HG03521 (cell line): Measurements from ENCODE around the gene PLBD1.
A peak's percentile ranks its signal among the peaks of the same experiment; 100 is the strongest.

ENCODE experiments used
- ATAC-seq: cut with Tn5 transposase; IDR thresholded peaks from one replicate; pipeline ENCODE4 v1.9.1; 2021; ENCODE audit warnings: mild to moderate bottlenecking, moderate library complexity; ENCODE audit not compliant: unreplicated experiment

The PLBD1 gene

DNA sequence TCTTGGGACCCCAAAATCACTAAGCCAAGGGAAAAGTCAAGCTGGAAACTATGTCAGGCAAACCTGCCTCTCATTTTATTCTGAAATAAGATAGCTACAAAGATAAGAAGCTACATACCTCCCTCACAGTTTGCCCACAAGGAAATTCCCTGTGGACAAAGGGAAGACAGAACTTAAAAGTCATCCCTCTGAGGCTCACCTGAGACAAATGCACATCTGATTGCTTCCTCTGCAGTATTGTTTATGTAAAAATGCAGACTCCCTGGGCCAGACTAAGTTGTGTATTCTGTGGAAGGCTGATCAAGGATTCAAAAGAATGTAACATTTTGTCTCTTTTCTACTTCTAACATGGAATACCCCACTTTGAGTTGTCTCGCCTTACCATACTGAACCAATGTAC lies 2.5 kb upstream of the PLBD1 start:
- ATAC-seq = no peak

DNA sequence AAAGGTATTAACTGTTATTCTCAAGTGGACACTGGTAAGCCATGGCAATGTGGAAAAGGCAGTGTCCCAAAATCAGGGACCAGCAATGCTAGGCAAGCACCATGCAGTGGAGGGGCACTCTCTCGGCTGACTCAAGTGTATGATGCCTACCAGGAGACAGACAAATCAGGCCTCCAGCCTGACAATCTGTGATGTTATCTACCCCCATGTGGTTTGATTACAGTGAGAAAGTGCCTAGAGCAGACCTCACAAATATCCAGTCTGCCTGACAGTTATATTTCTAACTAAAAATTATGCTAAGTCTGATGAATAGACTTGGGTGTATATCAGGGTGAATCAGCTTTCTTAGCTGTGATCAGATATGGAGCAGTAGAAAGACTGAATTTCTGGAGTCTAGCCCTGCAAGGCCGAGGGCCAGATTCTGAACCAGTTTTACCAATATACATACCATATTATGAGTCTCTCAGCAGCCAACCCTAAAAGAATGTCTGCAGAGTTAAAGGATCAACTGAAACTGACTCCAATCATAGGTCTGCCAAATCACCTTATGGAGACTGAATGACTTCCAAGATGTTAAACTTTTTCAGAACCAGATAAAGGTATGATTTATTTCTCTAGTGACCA lies 3.2 kb downstream of the PLBD1 start:
- no peak for ATAC-seq

DNA sequence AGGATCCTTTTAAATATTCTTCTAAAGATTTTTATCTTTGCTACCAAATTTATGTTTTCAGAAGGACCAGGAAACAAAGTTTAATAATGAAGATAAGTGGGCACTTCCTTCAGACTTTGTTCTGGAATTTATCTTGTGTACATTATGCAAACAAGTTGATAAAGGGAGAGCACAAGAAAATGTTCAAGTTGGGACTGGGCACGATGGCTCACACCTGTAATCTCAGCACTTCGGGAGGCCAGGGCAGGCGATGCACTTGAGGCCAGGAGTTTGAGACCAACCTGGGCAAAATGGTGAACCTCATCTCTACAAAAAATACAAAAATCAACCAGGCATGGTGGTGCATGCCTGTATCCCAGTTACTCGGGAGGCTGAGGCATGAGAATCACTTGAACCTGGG lies 4.6 kb downstream of the PLBD1 start:
- ATAC-seq = no peak

DNA sequence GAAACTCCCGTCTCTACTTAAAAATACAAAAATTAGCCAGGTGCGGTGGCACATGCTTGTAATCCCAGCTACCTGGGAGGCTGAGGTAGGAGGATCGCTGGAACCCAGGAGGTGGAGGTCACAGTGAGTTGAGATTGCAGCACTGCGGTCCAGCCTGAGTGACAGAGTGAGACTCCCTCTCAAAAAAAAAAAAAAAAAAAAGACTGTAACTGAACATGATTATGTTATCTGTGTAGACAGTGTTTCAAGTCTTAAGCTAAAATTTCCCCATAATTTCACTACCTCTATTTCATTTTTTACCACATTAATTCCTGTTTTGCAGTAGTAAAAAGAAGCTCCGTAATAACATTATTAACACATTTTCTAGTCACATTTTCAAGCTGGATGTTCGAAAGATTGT lies 5.4 kb downstream of the PLBD1 start:
- ATAC-seq = no peak

DNA sequence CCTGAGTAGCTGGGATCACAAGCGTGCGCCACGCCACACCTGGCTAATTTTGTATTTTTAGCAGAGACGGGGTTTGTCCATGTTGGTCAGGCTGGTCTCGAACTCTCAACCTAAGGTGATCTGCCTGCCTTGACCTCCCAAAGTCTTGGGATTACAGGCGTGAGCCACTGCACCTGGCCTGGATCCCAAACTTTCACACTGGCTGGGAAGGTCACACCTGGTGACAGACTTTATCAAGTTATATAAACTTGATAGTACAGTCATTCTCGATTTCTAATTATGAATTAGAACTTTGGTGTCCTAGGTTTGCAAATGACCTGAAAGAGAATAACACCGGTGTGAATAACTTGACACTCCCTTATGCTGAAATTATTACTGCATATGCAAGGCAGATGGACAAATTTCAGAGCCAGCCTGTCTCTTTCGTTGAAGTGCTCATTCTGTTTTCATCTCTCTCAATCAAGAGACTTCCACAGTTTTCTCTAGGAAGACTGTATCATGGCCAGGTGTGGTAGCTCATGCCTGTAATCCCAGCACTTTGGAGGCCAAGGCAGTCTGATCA lies 5.9 kb downstream of the PLBD1 start:
- ATAC-seq = no peak

DNA sequence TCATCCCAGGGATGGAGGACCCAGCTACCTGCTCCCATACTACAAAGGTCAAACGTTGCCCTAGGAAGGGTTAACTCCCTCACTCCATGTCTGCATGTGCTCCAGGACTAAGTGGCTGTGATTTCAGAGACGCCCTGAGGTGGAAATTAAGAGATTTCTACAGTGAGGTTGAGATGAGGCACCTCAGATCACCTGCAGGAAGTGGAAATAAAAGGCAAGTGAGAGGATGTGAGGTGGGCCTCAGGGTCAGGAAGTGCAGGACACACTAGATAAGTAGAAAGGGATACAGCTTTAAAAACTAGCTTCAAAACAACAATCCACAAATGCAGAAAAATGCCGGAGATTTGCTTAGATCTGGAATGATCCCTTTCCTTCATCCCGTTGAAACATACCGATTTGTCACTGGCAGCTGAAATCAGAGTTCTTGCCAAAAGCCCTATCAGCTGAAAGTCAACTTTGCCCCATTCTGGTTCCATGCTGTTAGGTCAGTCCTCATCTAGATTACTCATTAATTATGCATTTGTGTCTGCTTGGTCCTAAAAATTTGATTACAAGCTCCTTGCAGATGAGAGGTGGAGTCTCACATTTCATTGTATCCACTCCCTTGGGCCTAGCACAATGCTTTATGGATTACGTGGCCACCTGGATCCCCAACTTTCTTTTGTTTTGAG lies 6.6 kb downstream of the PLBD1 start:
- ATAC-seq = no peak

DNA sequence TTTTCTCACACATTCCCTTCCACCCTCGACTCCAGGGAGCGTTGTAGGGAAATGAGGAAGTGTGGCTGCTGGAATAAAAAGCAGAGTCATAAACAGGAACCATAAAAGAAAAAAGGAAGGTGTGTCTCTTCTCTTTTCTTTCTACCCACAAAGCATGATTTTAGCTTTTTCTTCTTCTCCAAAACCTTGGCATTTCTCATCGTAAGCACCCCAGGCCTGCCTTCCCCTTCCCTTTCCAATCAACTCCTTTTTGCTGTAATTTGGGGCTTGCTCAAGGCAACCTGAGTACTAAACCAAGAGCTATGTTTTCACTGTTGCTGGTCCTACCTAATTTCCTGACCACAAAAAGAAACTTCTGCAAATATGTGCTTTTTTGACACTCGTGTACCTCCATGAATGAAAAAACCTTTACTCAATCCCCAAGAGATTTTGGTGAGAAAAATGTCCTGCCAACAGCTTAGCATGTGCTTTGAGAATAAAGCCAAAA lies 9.2 kb downstream of the PLBD1 start:
- ATAC-seq = no peak

DNA sequence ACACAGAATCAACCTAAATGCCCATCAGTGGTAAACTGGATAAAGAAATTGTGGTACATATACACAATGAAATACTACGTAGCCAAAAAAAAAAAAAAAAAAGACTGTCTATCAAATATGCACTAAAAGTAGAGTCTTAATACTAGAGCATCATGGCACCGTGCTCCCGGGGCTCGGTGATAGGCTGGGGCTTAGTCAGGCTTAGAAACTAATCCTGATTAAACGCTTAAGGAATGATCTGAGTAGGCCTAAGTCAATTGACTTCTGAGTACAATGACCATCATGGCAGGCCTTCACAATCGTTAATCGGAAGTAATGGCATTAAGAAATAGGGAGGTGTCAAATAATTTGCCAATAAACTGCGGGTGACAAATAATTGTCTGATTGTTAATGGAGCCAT lies 9.7 kb downstream of the PLBD1 start:
- ATAC-seq = no peak

DNA sequence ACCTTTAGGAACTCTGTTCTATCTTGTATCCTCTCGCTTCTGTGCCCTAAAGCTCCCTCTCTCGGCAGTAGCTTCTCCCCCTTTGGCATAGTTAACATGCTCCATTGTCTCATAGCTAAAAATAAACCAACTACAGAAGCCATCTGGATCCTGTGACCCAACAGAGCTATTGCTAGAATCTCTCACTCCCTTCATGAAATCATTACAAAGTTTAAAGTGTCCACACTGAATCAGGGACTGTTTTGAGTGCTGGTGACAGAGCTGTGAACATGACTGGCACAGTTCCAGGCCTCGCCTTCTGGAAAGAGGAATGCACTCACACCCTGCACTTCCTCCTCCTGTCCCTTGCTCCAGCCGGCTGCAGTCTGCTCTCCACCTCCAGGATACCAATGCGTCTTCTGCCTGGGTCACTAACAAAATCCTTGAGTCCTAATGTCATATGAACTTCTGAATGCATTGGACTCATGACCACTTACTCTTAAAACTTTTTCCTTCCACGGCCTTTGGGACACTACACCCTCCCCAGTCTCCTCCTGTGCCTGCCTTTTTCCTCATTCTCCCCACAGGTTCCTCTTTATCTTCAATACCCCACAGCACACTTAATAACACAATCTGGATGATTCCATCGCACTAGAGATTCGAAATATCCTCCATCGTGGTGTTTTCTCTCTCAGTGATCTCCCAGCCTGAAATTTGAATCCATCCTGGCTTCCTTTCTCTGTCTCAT lies 13.2 kb downstream of the PLBD1 start:
- ATAC-seq = no peak

DNA sequence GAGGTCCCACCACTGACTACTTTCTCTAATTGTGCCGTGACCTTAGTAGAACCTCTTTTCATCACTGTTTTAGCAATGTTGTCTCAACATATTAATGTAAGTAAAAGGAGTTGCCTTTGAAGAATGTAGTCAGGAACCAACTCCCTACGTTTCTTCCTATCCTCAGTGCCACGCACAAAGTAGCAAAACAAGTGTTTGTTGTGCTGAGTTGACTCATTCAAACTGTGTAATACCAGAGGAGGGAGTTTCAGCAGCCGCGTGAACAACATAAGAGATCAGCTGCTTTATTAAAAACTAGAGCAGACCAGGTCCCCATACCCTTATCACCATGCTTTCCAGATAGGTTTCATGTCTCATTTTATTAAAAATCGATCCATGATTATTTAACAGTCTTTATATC lies 19.1 kb downstream of the PLBD1 start:
- ATAC-seq = no peak

DNA sequence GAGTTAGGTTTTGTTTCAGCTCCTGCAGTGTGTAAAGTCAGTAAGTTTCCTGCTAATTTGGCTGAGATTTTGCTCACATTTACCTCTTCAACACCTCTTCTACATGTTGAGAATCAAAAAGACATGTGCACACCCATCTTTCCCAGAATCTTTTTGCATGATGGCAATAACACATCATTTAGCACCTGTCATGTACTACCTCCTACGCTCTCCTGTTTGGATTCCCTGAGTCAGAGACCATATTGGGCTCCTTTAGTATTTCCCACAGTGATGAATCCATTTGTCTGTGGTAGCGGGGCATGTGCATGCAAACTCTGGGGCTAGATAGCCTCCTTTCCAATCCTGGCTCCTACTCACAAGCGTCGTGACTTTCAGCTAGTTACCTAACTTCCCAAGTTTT lies 20.1 kb downstream of the PLBD1 start:
- no peak for ATAC-seq

DNA sequence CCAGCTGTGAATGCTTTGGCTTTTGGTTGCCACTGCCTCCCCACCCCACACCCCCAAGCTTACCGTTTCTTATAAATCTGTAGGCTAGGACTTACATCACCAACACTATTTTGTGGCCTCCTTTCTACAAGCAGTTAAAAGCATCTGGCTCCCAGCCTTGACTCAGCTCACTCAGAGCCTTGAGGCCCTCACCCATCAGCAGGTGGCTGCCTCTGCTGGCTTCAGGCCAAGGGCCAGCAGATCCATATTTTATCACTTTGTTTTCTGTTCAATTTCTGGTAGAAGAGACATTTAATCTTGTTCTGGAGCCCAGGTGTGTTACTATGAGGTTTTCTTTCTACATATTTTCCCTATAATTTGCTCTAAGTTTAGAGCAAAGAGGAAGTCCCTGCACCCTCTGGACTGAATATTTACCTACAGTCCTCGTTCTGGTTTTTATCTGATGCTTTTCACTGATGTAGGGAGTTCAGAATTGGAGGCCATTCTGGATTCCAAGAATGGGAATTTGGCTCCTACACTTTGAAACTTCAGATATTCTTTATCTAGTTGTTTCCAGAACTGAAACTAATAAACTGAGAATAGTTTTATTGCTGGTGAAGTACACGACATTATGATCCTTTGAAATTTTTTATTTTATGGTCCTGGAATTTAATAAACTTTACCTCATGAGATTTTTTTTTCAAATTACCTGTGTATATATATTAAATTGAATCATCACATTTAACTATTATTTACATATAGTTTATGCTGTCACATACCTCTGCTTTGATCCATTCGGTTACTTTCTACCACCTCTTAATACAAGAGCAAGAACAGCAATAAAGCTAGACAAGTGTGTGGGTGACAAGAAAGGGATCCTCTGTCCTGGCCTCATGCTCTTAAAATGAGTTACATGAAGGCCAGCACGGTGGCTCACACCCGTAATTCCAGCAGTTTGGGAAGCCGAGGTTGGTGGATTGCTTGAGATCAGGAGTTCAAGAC lies 22.2 kb downstream of the PLBD1 start:
- ATAC-seq = no peak

DNA sequence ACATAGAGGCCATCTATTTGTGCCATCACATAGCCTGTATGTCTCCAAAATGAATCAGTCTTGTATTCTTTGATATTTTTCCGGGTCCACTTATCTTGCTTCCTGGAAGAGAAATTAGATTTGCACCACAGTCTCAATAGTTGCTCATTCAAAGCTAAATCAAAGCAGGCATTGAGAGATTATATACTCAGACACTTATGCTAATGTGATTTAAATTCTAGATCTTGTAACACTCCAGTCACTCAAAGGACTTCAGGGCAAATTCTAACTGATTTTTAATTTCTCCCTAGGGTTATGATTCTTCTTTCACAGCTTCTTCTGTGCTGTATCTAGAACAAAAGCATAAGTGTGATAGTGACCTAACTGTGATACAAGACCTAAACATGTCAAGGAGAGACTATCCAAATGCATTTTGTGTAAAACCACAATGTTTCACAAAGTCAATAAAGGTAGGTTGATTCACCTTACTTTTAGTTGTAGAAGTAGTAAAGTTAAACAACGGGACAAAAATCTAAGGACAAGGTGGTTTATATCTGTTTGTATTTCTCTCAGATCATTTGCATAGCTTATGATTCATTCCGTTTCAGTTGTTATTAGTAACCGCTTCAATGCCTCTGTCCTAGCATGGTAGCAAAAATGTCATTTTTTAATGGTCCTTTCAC lies 26.8 kb downstream of the PLBD1 start:
- peak; percentile 87 for ATAC-seq

DNA sequence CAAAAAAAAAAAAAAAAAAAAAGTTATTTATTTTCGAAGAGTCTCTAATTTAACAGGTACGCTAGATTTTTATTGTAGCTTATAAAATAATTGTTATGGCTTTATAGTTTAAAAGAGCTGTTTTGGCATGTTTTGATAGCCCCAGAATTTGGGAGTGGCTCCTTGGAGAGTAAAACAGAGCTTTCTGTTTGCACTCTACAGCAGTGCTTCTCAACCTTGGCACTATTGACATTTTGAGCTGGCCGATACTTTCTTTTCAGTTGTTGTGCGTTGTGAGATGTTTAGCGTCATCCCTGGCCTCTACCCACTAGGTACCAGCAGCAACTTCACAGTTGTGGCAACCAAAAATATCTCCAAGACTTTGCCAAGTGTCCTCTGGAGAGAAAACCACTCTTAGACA lies 30.6 kb downstream of the PLBD1 start:
- no peak for ATAC-seq

DNA sequence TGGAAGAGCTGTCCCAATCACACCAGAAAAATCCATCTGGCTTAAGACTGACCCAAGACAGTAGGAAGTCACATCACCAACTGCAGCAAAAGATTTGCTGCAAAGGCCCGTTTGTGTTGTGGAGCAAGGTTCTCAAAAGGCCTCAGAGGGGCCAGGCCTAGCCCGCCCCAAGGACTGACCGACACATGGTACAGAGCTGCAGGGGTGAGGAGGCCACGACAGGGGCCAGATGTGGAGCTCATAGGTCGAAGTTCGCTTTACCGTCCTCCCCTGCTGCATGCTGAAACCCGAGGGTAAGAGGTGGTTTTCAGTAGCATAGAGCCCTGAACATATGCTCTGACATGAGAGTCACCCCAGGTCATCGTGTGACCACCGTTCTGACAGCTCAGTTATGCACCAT lies 35.5 kb downstream of the PLBD1 start:
- ATAC-seq = no peak

DNA sequence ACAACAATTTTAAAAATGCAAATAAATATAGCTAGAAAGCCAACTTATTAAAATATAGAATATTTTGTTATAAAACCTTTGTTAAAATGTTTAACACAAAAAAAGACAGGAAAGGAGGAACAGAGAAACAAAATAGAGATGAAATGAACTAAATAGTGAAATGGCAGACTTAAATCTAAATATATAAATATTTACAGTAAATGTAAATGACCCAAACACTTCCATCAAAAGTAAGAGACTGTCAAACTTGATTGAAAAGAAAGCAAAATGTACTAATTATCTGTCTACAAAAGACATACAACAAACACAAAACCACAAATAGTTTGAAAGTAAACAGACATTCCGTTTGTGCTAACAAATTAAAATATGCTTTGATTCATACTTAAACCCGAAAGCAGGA lies 41.7 kb downstream of the PLBD1 start:
- ATAC-seq = no peak

DNA sequence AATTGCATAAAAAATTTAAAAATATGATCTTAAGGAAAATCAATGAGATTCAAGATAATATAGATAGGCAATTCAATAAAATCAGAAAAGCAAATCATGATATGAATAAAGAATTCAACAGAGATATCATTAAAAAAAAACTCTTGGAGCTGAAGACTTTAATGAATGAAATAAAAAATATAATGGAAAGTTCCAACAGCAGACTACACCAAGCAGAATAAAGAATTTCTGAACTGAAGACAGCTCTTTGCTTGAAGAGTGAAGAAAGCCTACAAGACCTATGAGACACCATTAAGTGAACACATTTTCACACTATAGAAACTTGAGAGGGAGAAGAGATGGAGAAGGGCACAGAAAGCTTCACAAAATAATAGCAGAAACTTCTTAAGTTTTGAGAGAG lies 45.9 kb downstream of the PLBD1 start:
- no peak for ATAC-seq

DNA sequence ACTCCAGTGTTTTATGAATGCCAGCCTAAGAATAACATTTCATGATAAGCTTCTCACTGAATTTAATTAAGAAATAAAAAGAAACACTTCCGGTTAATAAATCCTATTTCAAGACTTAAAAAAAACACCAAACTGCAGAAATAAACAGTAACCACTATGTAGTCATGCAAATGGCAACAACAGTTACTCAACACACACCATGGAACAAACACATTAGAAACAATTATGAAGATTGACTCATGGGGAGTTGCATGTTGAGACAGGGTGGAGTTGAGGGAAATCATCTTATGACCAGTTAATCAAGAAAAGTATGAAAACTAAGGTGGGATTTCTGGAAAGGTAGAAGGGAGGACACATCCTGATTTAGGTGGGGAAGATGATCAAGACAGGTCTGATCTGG lies 52.7 kb downstream of the PLBD1 start:
- no peak for ATAC-seq

DNA sequence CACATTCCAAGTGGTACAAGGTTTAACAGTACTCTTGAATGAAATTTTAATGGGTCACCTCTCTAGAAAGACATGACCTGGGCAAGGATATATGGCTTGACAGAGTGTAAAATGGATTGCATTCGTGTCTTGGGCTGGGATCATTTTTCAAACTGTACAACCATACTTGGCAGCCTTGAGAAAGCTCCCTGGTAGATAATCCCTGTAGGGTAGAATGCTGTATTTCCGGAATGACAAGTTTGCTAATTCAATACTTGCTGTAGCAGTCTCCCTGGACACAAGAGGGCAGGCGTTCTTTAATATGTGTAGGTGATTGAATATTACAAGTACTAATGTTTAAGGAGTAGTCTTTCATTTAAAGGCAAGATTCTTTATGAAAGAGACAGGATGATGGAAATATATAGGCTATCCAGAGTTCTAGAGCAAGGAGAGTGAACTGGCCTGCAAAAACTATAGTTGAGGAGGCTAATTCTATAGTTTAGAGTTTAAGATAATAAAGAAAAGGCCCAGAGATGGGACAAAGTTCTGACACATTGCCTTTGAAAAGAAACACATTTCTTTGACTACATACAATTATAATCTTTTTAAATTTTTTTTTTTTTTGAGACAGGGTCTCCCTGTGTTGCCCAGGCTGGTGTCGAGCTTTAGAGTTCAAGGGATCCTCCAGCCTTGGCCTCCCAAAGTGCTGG lies 53.4 kb downstream of the PLBD1 start:
- no peak for ATAC-seq

DNA sequence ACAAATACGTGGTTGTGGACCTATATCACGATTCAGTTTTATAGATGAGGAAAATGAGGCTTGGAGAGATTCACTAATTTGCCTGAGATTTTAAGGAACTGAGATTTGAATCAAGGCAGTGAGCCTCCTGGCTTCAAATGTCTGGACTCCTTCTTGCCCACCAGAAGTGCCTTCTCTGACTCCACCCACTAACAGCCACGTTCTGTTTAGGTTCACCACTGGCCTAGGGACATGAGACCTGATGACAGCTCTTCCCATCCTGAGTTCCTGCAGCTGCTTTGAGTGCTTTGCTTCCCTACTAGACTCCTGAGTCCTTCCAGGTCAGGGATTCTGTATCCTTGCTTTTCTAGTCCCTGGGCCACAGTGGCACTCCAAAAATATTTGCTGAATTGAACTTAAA lies 57.1 kb downstream of the PLBD1 start:
- no peak for ATAC-seq
